Measurements from ENCODE around the gene CEP89.
"Not testable (repeated sequence)": the region's sequence is repeated elsewhere in the genome, so short reads cannot be mapped to it uniquely, and the experiment has no call there.

Gene CEP89

GRCh38 chr19:32969549-32969948, 2.2 kb downstream of the CEP89 start:
- no peak for DNase-seq (ENCODE audit: extremely low read depth in 1 of 2, low read depth in 1 of 2)

GRCh38 chr19:32966750-32967149, 5.0 kb downstream of the CEP89 start:
- no peak for DNase-seq (ENCODE audit: extremely low read depth in 1 of 2, low read depth in 1 of 2)

GRCh38 chr19:32945260-32945659, 26.5 kb downstream of the CEP89 start:
- DNase-seq (ENCODE audit: extremely low read depth in 1 of 2, low read depth in 1 of 2): no peak

- not testable (repeated sequence) for DNase-seq (ENCODE audit: extremely low read depth in 1 of 2, low read depth in 1 of 2)
Observed at GRCh38 chr19:32941273-32941672, 30.5 kb downstream of the CEP89 start.

GRCh38 chr19:32936065-32936464, 35.7 kb downstream of the CEP89 start:
- DNase-seq (ENCODE audit: extremely low read depth in 1 of 2, low read depth in 1 of 2): no peak

GRCh38 chr19:32935629-32936028, 36.1 kb downstream of the CEP89 start:
- DNase-seq (ENCODE audit: extremely low read depth in 1 of 2, low read depth in 1 of 2): no peak

- no peak for DNase-seq (ENCODE audit: extremely low read depth in 1 of 2, low read depth in 1 of 2)
Observed at GRCh38 chr19:32933571-32933970, 38.2 kb downstream of the CEP89 start.

GRCh38 chr19:32930567-32930966, 41.2 kb downstream of the CEP89 start:
- DNase-seq (ENCODE audit: extremely low read depth in 1 of 2, low read depth in 1 of 2): no peak

- no peak for DNase-seq (ENCODE audit: extremely low read depth in 1 of 2, low read depth in 1 of 2)
Observed at GRCh38 chr19:32928806-32929205, 43.0 kb downstream of the CEP89 start.

- no peak for DNase-seq (ENCODE audit: extremely low read depth in 1 of 2, low read depth in 1 of 2)
Observed at GRCh38 chr19:32924200-32924599, 47.6 kb downstream of the CEP89 start.

GRCh38 chr19:32921624-32922023, 50.1 kb downstream of the CEP89 start:
- DNase-seq (ENCODE audit: extremely low read depth in 1 of 2, low read depth in 1 of 2): no peak

GRCh38 chr19:32919365-32919764, 52.4 kb downstream of the CEP89 start:
- no peak for DNase-seq (ENCODE audit: extremely low read depth in 1 of 2, low read depth in 1 of 2)

- DNase-seq (ENCODE audit: extremely low read depth in 1 of 2, low read depth in 1 of 2): no peak
Observed at GRCh38 chr19:32917616-32917996, 54.2 kb downstream of the CEP89 start.

GRCh38 chr19:32916969-32917615, 54.7 kb downstream of the CEP89 start:
- no peak for DNase-seq (ENCODE audit: extremely low read depth in 1 of 2, low read depth in 1 of 2)

GRCh38 chr19:32914879-32915660, 56.7 kb downstream of the CEP89 start:
- DNase-seq (ENCODE audit: extremely low read depth in 1 of 2, low read depth in 1 of 2): no peak

GRCh38 chr19:32911467-32911866, 60.3 kb downstream of the CEP89 start:
- DNase-seq (ENCODE audit: extremely low read depth in 1 of 2, low read depth in 1 of 2): no peak

- no peak for DNase-seq (ENCODE audit: extremely low read depth in 1 of 2, low read depth in 1 of 2)
Observed at GRCh38 chr19:32910874-32911273, 60.9 kb downstream of the CEP89 start.

- DNase-seq (ENCODE audit: extremely low read depth in 1 of 2, low read depth in 1 of 2): no peak
Observed at GRCh38 chr19:32910094-32910493, 61.7 kb downstream of the CEP89 start.

- no peak for DNase-seq (ENCODE audit: extremely low read depth in 1 of 2, low read depth in 1 of 2)
Observed at GRCh38 chr19:32909257-32909656, 62.5 kb downstream of the CEP89 start.

GRCh38 chr19:32908641-32909190, 63.0 kb downstream of the CEP89 start:
- DNase-seq (ENCODE audit: extremely low read depth in 1 of 2, low read depth in 1 of 2): no peak

- no peak for DNase-seq (ENCODE audit: extremely low read depth in 1 of 2, low read depth in 1 of 2)
Observed at GRCh38 chr19:32902448-32902847, 69.3 kb downstream of the CEP89 start.

GRCh38 chr19:32901504-32902161, 70.1 kb downstream of the CEP89 start:
- DNase-seq (ENCODE audit: extremely low read depth in 1 of 2, low read depth in 1 of 2): no peak

Data from activated CD8-positive, alpha-beta memory T cell treated with anti-CD3 and anti-CD28 coated beads for 1 hour (primary cell).